Spinal cord (tissue), 10 donors: ENCODE results near the gene RAPGEF5. TPM values are rescaled to one million over a fixed set of nuclear protein-coding genes. Genes with fewer than 3 reads are reported as not detected.

Experiments used
- DNase-seq, 6 donors: peaks; one replicate each; pipeline versions ENCODE4 v3.0.0 to v3.0.0-alpha.2; 2013 to 2015; ENCODE audit warnings: low spot score in 6 of 6, low read depth in 4 of 6
- H3K27ac ChIP-seq: one replicate; pipeline ENCODE4 v1.5.1; 2013; ENCODE audit warnings: low read depth, low read length, control low read depth
- H3K27me3 ChIP-seq: one replicate; pipeline ENCODE4 v1.6.1; 2013; ENCODE audit warnings: low read length; ENCODE audit not compliant: control insufficient read depth, insufficient read depth
- H3K36me3 ChIP-seq: one replicate; pipeline ENCODE4 v1.6.1; 2013; ENCODE audit warnings: low read length; ENCODE audit not compliant: control insufficient read depth, insufficient read depth
- H3K4me1 ChIP-seq: one replicate; pipeline ENCODE4 v1.6.1; 2013; ENCODE audit warnings: low read length; ENCODE audit not compliant: control insufficient read depth, insufficient read depth
- H3K4me3 ChIP-seq: one replicate; pipeline ENCODE4 v1.5.1; 2013; ENCODE audit warnings: low read depth, low read length, control low read depth
- H3K9me3 ChIP-seq: one replicate; pipeline ENCODE4 v1.6.1; 2013; ENCODE audit warnings: low read length; ENCODE audit not compliant: control insufficient read depth, insufficient read depth
- WGBS: methylation state at CpG from one replicate; pipeline ENCODE4 v1.1.5; 2013; ENCODE audit warnings: missing lambda C conversion rate; ENCODE audit not compliant: insufficient coverage; 5-methylcytosine and 5-hydroxymethylcytosine counted together
- polyA plus RNA-seq, 2 donors: library from polyadenylated mRNA; unstranded; fragments of 120-200 nt; gene quantifications; one replicate each; pipeline ENCODE4 v1.2.1, GENCODE V29; 2013; ENCODE audit not compliant: insufficient read length in 2 of 2
- total RNA-seq, 2 donors: library from RNA; depleted of rRNA in 1 of 2; stranded (reverse); fragments of 120-200 nt in 1 of 2; fragments of >200 nt in 1 of 2; gene quantifications; one replicate each; pipeline versions ENCODE4 v1.2.3 to v1.2.4, GENCODE V29; 2013 to 2014
- donor health status: healthy.

Gene RAPGEF5
- total and polyA plus RNA-seq, 4 donors: 19.5 to 121 (median 48.8) TPM

DNA sequence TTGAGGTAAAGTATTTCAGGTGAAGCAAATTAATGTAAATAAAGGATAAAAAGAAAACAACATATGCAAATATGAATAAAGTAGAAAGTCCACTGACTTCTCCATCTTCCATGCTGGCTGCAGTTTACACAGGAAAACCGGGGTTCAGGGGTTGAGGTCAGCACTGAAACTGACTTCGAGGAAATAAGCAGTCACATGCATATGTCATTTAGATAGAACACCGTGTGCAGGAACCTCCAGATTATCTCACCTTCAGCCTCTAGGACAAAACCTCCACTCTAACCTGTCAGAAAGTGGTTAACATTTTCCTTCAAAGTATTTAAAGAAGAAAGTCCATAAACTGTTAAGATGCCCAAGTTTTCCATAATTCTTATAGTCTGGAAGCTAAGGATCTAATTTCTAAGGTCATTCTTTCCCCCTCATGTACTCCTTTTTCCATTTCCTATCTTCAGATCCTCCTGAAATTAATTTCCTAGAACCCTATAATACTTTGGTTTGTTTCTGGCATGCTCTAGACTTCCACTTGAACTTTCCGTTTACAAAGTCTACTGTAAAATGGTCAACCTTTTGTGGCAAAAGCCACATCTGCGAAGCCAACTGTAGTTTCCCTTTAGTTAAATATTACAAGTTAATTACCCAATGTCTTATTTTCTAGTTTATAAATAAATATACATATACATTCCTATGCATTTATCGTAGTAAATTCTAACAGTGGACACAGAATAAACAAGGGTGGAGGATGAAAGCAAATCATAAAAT, 173.3 kb downstream of the RAPGEF5 start:
- no peaks in the 10 kb centered on the region for H3K4me1 ChIP-seq

DNA sequence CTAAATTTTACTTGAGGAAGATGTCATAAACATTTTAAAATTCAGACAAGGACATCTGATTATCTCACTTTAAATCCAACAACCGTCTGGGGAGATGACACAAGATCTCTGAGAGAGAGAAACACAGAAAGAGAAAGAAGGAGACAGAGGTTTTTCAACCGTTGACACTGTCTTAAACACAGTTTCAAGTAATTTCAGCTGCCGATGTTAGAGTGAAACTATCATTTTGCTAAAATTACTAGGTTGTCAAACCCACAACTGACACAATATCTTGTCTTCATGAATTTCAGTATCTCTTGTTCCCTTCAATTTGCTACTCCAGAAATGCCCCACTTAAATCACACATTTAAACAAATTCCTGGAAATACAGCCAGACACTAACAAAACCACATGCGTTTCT, 174.8 kb downstream of the RAPGEF5 start:
- Histone ChIP-seq H3K4me1 (no peaks in the 10 kb centered on the region), H3K36me3 (no peaks in the 10 kb centered on the region), H3K4me3 (no peak overlapping the region), H3K27me3 (no peaks in the 10 kb centered on the region), H3K9me3 (peaks cover 2% of the 10 kb centered on the region), H3K27ac (no peak overlapping the region)
- 83% methylated on average over 2 of the region's 4 CpGs for WGBS
- no peak for DNase-seq

More for the DNA sequence above, 173.3 kb downstream of the RAPGEF5 start:
- WGBS: 100% methylated on average over 1 of the region's 6 CpGs
- Histone ChIP-seq H3K9me3 (peaks cover 2% of the 10 kb centered on the region), H3K27ac (no peak overlapping the region), H3K36me3 (no peaks in the 10 kb centered on the region), H3K27me3 (no peaks in the 10 kb centered on the region), H3K4me3 (no peak overlapping the region)
- DNase-seq: no peak

DNA sequence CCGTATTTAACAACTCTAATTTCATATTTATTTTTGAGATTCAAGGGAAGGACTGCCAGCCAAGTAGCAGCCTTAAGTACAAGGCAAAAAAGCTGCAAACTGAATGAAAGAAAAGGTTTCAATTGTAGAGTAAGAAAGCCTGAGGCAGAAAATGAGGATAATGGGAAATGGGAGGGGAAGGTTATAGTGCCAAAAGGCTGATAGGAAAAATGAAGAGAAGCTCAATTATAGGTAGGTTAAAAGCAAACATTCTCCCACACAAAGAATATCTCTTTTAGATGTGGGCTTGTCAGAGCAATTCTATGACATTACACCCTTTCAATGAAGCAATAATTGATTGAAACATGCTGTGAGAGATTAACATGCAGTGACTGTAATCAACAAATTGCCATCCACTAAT, 175.3 kb downstream of the RAPGEF5 start:
- Histone ChIP-seq H3K27me3 (no peaks in the 10 kb centered on the region), H3K27ac (no peak overlapping the region), H3K4me1 (no peaks in the 10 kb centered on the region), H3K36me3 (no peaks in the 10 kb centered on the region), H3K4me3 (no peak overlapping the region), H3K9me3 (peaks cover 2% of the 10 kb centered on the region)
- WGBS: no CpG with 5 or more reads among the region's 1 CpG
- DNase-seq: peak in 1 of 6 donors; percentile 27

DNA sequence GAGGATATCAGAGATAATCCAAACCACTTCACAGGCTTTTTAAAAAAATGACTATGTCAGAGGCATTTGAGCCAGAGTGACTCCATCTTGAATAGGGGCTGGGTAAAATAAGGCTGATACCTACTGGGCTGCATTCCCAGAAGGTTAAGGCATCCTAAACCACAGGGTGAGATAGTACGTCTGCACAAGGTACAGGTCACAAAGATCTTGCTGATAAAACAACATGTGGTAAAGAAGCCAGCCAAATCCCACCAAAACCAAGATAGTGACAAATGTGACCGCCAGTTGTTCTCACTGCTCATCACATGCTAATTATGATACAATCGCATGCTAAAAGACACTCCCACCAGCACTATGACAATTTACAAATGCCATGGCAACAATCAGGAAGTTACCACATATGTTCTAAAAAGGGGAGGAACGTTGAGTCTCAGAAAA, 177.5 kb downstream of the RAPGEF5 start:
- Histone ChIP-seq H3K27me3 (no peaks in the 10 kb centered on the region), H3K27ac (no peak overlapping the region), H3K4me3 (no peak overlapping the region), H3K36me3 (no peaks in the 10 kb centered on the region), H3K4me1 (no peaks in the 10 kb centered on the region), H3K9me3 (peaks cover 2% of the 10 kb centered on the region)
- WGBS: 100% methylated on average over 2 of the region's 4 CpGs
- no peak for DNase-seq

DNA sequence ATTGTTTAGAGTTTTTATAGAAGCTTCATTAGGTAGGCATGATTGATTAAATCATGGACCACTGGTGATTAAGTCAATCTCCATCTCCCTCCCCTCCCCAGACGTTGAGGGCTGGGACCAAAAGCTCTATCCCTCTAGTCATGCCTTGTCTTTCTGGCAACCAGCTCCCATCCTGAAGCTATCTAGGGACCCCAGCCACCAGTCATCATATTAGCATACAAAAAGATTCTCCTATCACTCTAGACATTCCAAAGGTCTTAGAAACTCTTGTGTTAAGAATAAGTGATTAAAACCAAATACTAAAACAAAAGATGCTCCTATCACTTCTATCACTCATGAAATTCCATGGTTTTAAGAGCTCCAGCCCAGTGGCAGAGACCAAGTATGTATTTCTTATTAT, 178.2 kb downstream of the RAPGEF5 start:
- Histone ChIP-seq H3K4me1 (peaks cover under 1% of the 10 kb centered on the region), H3K4me3 (no peak overlapping the region), H3K9me3 (peaks cover 2% of the 10 kb centered on the region), H3K36me3 (no peaks in the 10 kb centered on the region), H3K27ac (no peak overlapping the region), H3K27me3 (no peaks in the 10 kb centered on the region)
- WGBS: 57% methylated on average over 1 of the region's 1 CpG
- no peak for DNase-seq

DNA sequence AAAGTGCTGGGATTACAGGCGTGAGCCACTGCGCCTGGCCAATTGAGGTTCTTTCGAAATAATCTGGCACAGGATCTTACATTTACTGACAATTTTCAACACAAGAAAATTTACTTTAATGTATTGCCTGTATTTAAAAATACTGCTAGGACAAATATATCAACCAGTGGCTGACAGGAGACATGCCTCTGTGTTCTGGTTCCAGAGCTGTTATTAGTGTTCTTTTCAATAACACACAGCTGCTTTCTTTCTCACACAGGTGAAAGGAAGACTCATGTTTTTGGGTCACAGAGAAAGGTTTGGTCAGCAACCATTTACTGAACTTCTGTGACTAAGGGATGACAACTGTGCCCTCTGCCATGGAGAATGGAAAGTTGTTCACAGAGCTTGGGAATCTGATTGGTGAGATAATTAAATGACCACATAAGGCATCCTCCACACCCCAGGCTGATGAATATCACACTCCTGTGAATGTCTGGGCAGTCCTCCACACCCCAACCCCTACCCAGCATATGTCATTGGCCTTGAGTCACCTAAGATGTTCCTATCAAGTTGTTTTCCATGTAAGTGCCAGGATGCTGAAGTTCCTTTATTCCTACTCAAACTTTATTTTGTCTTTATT, 180.1 kb downstream of the RAPGEF5 start:
- H3K9me3 ChIP-seq: peaks cover 2% of the 10 kb centered on the region
- peaks cover 3% of the 10 kb centered on the region for H3K4me1 ChIP-seq
- H3K36me3 ChIP-seq: no peaks in the 10 kb centered on the region
- no CpG with 5 or more reads among the region's 3 CpGs for WGBS
- no peak overlapping the region for H3K4me3 ChIP-seq
- H3K27me3 ChIP-seq: no peaks in the 10 kb centered on the region
- DNase-seq: no peak
- no peak overlapping the region for H3K27ac ChIP-seq

DNA sequence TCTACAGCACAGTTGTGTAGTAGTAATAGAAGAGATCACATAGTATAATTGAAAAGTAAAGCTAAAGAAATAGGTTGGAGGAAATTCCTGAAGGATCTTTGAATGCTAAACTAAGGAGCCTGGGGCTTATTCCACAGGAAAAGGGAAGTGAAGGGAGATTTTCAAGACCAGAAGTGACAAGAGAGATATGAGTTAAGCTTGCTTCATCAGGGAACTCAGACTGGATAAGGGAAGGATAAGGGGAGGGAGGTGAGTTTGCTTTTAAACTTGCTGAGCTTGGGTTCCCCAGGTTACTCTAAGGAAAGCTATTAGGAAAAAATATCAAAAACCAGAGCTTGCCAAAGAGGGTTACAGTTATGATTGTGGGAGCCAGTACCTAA, 182.4 kb downstream of the RAPGEF5 start:
- Histone ChIP-seq H3K4me1 (peaks cover 3% of the 10 kb centered on the region), H3K36me3 (no peaks in the 10 kb centered on the region), H3K27ac (no peak overlapping the region), H3K4me3 (no peak overlapping the region), H3K9me3 (no peaks in the 10 kb centered on the region), H3K27me3 (no peaks in the 10 kb centered on the region)
- DNase-seq: no peak

DNA sequence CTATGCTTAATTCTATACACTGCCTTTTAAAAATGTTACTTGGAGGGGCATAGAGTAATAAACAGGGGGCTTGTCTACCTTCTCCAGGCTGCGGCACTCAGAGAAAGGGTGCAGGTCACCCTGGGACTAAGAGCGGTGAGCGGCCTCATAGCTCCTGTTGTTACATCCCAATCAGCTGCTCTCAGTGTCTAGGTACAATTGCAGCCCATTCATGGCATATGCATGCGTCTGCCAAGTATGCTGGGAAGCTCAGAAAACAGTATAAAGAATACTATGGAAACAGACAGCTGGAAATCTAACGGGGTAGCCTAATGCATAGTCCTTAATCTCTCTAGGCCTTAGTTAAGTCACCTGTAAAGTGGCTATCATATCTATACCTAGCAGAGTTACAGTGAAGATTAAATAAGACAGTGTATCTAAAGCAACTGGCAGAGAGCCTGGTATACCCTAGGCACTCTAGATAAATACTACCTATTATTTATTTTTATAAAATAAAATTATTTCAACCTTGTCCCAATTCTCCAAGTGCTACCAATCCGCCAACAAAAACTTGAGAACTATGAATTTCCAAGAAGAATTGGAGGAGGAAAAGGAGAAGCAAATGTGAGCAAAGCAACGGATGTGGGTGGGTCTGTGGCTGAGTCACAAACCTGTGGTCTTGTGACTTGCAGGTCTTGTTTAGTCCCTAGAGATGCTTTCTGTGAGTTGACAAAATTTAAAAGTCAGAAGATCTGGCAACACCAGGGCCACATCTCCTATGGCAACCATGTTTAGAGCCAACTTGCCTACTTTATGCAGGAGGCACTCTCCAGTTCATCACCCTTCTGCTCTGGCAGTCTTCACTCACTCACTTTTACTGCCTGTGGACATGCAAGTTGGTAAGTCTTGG, 183.0 kb downstream of the RAPGEF5 start:
- 63% methylated on average over 5 of the region's 7 CpGs for WGBS
- H3K4me3 ChIP-seq: no peak overlapping the region
- no peak overlapping the region for H3K27ac ChIP-seq

DNA sequence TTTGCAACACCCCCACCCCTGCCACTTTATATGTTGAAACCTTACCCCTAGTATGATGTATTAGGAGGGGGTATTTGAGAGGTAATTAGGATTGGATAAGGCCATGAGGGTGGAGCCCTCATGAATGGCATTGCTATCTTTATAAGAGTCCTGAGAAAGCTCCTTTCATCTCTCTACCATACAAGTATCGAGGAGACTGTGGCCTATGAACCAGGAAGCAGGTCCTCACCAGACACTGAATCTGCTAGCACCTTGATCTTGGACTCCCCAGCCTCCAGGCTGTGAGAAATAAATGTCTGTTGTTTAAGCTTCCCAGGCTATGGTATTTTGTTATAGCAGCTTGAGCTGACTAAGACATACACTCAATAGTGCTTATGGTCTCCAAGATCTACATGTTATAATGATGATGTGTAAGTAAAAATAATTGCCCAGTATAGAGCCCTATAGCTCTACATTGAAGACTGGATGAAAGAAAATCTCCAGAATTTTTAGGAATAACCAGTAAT, 188.8 kb downstream of the RAPGEF5 start:
- no peaks in the 10 kb centered on the region for H3K36me3 ChIP-seq
- no peak overlapping the region for H3K27ac ChIP-seq

More for the DNA sequence above, 183.0 kb downstream of the RAPGEF5 start:
- no peak for DNase-seq
- Histone ChIP-seq H3K27me3 (no peaks in the 10 kb centered on the region), H3K36me3 (no peaks in the 10 kb centered on the region), H3K9me3 (no peaks in the 10 kb centered on the region), H3K4me1 (peaks cover 3% of the 10 kb centered on the region)

More for the DNA sequence above, 188.8 kb downstream of the RAPGEF5 start:
- WGBS: no CpG with 5 or more reads among the region's 1 CpG
- DNase-seq: no peak
- no peaks in the 10 kb centered on the region for H3K27me3 ChIP-seq
- H3K9me3 ChIP-seq: no peaks in the 10 kb centered on the region
- no peak overlapping the region for H3K4me3 ChIP-seq
- H3K4me1 ChIP-seq: no peaks in the 10 kb centered on the region
